GM23338 (cell line): Measurements from ENCODE around the gene CNKSR1.

Experiments
- CREB1 ChIP-seq: fragments of 250-450 bp; sonication (Bioruptor Pico); IDR thresholded peaks from 2 replicates; pipeline ENCODE4 v1.5.0; 2020; ENCODE audit warnings: low read depth, mild to moderate bottlenecking, moderate library complexity
- EZH2 ChIP-seq: fragments of 200-600 bp; sonication (generic); IDR thresholded peaks from one replicate; pipeline ENCODE4 v1.8.0; 2017; ENCODE audit warnings: antibody characterized with exemption, mild to moderate bottlenecking, low read depth; ENCODE audit not compliant: unreplicated experiment
- EZH2phosphoT487 ChIP-seq: fragments of 200-600 bp; sonication (generic); IDR thresholded peaks from one replicate; pipeline ENCODE4 v1.8.1; 2018; ENCODE audit warnings: antibody characterized with exemption; ENCODE audit not compliant: unreplicated experiment
- JUNB ChIP-seq: IDR thresholded peaks from one replicate; pipeline ENCODE4 v1.6.1; 2016; ENCODE audit warnings: antibody characterized with exemption; ENCODE audit not compliant: unreplicated experiment
- NANOG ChIP-seq: IDR thresholded peaks from 2 replicates; pipeline ENCODE4 v1.6.1; 2016; ENCODE audit warnings: antibody characterized with exemption, borderline replicate concordance
- POLR2AphosphoS5 ChIP-seq: IDR thresholded peaks from 2 replicates; pipeline ENCODE4 v1.6.1; 2016; ENCODE audit warnings: antibody characterized with exemption, low read depth
- ZNF114 ChIP-seq: fragments of 250-450 bp; sonication (Bioruptor Pico); IDR thresholded peaks from 2 replicates; pipeline ENCODE4 v1.5.0; 2020; ENCODE audit warnings: mild to moderate bottlenecking, moderate library complexity
- ZNF331 ChIP-seq: fragments of 250-450 bp; sonication (Bioruptor Pico); IDR thresholded peaks from 2 replicates; pipeline ENCODE4 v1.5.0; 2020; ENCODE audit warnings: low read depth, mild to moderate bottlenecking, moderate library complexity
- TF ChIP-seq, protein P1 (sequence below), 2 experiments: fragments of 200-600 bp in 1 of 2; sonication (generic) in 1 of 2; conservative IDR thresholded peaks; 2 replicates each; pipeline versions ENCODE4 v1.5.1 to v1.6.1; 2016 to 2017; ENCODE audit warnings: antibody characterized with exemption in 2 of 2, low read depth in 2 of 2, mild to moderate bottlenecking in 2 of 2, moderate library complexity in 1 of 2
- TF ChIP-seq, protein P2 (sequence below): IDR thresholded peaks from one replicate; pipeline ENCODE4 v1.6.1; 2018; ENCODE audit warnings: antibody characterized with exemption; ENCODE audit not compliant: unreplicated experiment
- TF ChIP-seq, protein P3 (sequence below): fragments of 250-450 bp; sonication (Bioruptor Pico); IDR thresholded peaks from 2 replicates; pipeline ENCODE4 v1.5.0; 2020; ENCODE audit warnings: mild to moderate bottlenecking, moderate library complexity

DNA sequence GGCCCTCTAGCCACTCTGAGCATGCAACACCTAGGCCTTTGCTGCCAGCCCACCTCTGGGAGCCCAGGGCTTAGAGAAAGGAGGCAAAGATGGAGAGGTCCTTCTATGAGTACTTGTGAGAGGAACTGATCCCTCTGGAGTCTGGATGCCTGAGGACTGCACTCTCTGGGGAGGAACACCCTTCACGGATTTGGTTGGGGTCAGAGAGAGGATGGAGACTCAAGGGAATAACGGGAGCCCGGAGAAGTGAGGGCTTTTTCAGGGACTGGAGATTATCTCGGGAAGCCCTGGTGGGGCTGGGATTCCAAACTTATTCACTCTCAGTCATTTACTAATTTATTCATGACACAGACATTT is 8.1 kb upstream of the CNKSR1 start:
- TF ChIP-seq POLR2AphosphoS5 (no peak), JUNB (no peak), ZNF114 (no peak), EZH2phosphoT487 (no peak), EZH2 (peak; percentile 4), ZNF331 (CRISPR knock-in tag) (no peak), CREB1 (no peak), NANOG (no peak)
- TF ChIP-seq, protein P1, sequence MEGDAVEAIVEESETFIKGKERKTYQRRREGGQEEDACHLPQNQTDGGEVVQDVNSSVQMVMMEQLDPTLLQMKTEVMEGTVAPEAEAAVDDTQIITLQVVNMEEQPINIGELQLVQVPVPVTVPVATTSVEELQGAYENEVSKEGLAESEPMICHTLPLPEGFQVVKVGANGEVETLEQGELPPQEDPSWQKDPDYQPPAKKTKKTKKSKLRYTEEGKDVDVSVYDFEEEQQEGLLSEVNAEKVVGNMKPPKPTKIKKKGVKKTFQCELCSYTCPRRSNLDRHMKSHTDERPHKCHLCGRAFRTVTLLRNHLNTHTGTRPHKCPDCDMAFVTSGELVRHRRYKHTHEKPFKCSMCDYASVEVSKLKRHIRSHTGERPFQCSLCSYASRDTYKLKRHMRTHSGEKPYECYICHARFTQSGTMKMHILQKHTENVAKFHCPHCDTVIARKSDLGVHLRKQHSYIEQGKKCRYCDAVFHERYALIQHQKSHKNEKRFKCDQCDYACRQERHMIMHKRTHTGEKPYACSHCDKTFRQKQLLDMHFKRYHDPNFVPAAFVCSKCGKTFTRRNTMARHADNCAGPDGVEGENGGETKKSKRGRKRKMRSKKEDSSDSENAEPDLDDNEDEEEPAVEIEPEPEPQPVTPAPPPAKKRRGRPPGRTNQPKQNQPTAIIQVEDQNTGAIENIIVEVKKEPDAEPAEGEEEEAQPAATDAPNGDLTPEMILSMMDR (conservative IDR thresholded peaks at IDR 0.05; ENCODE audit: low read depth in 2 of 2): no peak
- TF ChIP-seq, protein P2, sequence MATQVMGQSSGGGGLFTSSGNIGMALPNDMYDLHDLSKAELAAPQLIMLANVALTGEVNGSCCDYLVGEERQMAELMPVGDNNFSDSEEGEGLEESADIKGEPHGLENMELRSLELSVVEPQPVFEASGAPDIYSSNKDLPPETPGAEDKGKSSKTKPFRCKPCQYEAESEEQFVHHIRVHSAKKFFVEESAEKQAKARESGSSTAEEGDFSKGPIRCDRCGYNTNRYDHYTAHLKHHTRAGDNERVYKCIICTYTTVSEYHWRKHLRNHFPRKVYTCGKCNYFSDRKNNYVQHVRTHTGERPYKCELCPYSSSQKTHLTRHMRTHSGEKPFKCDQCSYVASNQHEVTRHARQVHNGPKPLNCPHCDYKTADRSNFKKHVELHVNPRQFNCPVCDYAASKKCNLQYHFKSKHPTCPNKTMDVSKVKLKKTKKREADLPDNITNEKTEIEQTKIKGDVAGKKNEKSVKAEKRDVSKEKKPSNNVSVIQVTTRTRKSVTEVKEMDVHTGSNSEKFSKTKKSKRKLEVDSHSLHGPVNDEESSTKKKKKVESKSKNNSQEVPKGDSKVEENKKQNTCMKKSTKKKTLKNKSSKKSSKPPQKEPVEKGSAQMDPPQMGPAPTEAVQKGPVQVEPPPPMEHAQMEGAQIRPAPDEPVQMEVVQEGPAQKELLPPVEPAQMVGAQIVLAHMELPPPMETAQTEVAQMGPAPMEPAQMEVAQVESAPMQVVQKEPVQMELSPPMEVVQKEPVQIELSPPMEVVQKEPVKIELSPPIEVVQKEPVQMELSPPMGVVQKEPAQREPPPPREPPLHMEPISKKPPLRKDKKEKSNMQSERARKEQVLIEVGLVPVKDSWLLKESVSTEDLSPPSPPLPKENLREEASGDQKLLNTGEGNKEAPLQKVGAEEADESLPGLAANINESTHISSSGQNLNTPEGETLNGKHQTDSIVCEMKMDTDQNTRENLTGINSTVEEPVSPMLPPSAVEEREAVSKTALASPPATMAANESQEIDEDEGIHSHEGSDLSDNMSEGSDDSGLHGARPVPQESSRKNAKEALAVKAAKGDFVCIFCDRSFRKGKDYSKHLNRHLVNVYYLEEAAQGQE: no peak
- TF ChIP-seq, protein P3, sequence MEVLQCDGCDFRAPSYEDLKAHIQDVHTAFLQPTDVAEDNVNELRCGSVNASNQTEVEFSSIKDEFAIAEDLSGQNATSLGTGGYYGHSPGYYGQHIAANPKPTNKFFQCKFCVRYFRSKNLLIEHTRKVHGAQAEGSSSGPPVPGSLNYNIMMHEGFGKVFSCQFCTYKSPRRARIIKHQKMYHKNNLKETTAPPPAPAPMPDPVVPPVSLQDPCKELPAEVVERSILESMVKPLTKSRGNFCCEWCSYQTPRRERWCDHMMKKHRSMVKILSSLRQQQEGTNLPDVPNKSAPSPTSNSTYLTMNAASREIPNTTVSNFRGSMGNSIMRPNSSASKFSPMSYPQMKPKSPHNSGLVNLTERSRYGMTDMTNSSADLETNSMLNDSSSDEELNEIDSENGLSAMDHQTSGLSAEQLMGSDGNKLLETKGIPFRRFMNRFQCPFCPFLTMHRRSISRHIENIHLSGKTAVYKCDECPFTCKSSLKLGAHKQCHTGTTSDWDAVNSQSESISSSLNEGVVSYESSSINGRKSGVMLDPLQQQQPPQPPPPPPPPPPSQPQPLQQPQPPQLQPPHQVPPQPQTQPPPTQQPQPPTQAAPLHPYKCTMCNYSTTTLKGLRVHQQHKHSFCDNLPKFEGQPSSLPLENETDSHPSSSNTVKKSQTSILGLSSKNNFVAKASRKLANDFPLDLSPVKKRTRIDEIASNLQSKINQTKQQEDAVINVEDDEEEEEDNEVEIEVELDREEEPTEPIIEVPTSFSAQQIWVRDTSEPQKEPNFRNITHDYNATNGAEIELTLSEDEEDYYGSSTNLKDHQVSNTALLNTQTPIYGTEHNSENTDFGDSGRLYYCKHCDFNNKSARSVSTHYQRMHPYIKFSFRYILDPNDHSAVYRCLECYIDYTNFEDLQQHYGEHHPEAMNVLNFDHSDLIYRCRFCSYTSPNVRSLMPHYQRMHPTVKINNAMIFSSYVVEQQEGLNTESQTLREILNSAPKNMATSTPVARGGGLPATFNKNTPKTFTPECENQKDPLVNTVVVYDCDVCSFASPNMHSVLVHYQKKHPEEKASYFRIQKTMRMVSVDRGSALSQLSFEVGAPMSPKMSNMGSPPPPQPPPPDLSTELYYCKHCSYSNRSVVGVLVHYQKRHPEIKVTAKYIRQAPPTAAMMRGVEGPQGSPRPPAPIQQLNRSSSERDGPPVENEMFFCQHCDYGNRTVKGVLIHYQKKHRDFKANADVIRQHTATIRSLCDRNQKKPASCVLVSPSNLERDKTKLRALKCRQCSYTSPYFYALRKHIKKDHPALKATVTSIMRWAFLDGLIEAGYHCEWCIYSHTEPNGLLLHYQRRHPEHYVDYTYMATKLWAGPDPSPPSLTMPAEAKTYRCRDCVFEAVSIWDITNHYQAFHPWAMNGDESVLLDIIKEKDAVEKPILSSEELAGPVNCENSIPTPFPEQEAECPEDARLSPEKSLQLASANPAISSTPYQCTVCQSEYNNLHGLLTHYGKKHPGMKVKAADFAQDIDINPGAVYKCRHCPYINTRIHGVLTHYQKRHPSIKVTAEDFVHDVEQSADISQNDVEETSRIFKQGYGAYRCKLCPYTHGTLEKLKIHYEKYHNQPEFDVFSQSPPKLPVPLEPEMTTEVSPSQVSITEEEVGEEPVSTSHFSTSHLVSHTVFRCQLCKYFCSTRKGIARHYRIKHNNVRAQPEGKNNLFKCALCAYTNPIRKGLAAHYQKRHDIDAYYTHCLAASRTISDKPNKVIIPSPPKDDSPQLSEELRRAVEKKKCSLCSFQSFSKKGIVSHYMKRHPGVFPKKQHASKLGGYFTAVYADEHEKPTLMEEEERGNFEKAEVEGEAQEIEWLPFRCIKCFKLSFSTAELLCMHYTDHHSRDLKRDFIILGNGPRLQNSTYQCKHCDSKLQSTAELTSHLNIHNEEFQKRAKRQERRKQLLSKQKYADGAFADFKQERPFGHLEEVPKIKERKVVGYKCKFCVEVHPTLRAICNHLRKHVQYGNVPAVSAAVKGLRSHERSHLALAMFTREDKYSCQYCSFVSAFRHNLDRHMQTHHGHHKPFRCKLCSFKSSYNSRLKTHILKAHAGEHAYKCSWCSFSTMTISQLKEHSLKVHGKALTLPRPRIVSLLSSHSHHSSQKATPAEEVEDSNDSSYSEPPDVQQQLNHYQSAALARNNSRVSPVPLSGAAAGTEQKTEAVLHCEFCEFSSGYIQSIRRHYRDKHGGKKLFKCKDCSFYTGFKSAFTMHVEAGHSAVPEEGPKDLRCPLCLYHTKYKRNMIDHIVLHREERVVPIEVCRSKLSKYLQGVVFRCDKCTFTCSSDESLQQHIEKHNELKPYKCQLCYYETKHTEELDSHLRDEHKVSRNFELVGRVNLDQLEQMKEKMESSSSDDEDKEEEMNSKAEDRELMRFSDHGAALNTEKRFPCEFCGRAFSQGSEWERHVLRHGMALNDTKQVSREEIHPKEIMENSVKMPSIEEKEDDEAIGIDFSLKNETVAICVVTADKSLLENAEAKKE: no peak
